ENCODE measurements around the gene ZNF135.

Gene ZNF135

GRCh38 chr19:58059003-58059670 lies at the start of gene ZNF135:
ZNF135 (plus strand) TSS chr19:58059282; CDS start chr19:58060003, 721 bp downstream.
- DNase-seq (ENCODE audit: low read depth in 2 of 2), result peak; percentile 22 to 45

GRCh38 chr19:58009301-58009665 lies 49.8 kb upstream of the ZNF135 start:
- no peak for DNase-seq (ENCODE audit: low read depth in 2 of 2)

- DNase-seq (ENCODE audit: low read depth in 2 of 2), result peak; percentile 29 to 54
These were observed 49.3 kb upstream of the ZNF135 start for GRCh38 chr19:58009666-58010301.

- no peak for DNase-seq (ENCODE audit: low read depth in 2 of 2)
These were observed 48.6 kb upstream of the ZNF135 start for GRCh38 chr19:58010507-58010906.

GRCh38 chr19:58014141-58014540 lies 44.9 kb upstream of the ZNF135 start:
- DNase-seq (ENCODE audit: low read depth in 2 of 2), result no peak

- DNase-seq (ENCODE audit: low read depth in 2 of 2), result no peak
These were observed 39.0 kb upstream of the ZNF135 start for GRCh38 chr19:58020129-58020528.

GRCh38 chr19:58021541-58022282 lies 37.4 kb upstream of the ZNF135 start:
- DNase-seq (ENCODE audit: low read depth in 2 of 2), result peak in 1 of 2 donors; percentile 26

- DNase-seq (ENCODE audit: low read depth in 2 of 2), result no peak
These were observed 36.8 kb upstream of the ZNF135 start for GRCh38 chr19:58022283-58022660.

- no peak for DNase-seq (ENCODE audit: low read depth in 2 of 2)
These were observed 34.4 kb upstream of the ZNF135 start for GRCh38 chr19:58024661-58025060.

- DNase-seq (ENCODE audit: low read depth in 2 of 2), result peak; percentile 10 to 17
These were observed 25.2 kb upstream of the ZNF135 start, which contains the start of gene ZSCAN1 for GRCh38 chr19:58033741-58034476. ZSCAN1 (plus strand) TSS chr19:58034025; CDS start chr19:58037837, 3,812 bp downstream.

- DNase-seq (ENCODE audit: low read depth in 2 of 2), result no peak
These were observed 24.6 kb upstream of the ZNF135 start for GRCh38 chr19:58034477-58034793.

- DNase-seq (ENCODE audit: low read depth in 2 of 2), result no peak
These were observed 23.2 kb upstream of the ZNF135 start for GRCh38 chr19:58035863-58036262.

- no peak for DNase-seq (ENCODE audit: low read depth in 2 of 2)
These were observed 21.0 kb upstream of the ZNF135 start for GRCh38 chr19:58037927-58038687.

GRCh38 chr19:58038688-58039204 lies 20.3 kb upstream of the ZNF135 start:
- no peak for DNase-seq (ENCODE audit: low read depth in 2 of 2)

- DNase-seq (ENCODE audit: low read depth in 2 of 2), result no peak
These were observed 18.1 kb upstream of the ZNF135 start for GRCh38 chr19:58040751-58041525.

GRCh38 chr19:58042495-58043340 lies 16.4 kb upstream of the ZNF135 start:
- DNase-seq (ENCODE audit: low read depth in 2 of 2), result no peak

GRCh38 chr19:58044391-58044790 lies 14.7 kb upstream of the ZNF135 start:
- no peak for DNase-seq (ENCODE audit: low read depth in 2 of 2)

- no peak for DNase-seq (ENCODE audit: low read depth in 2 of 2)
These were observed 14.2 kb upstream of the ZNF135 start for GRCh38 chr19:58044886-58045285.

- no peak for DNase-seq (ENCODE audit: low read depth in 2 of 2)
These were observed 13.6 kb upstream of the ZNF135 start for GRCh38 chr19:58045411-58046050.
